Left ventricle myocardium inferior (tissue), 1 donor: Measurements from ENCODE around the gene FKRP. TPM values are rescaled to one million over a fixed set of nuclear protein-coding genes. Genes with fewer than 3 reads are reported as not detected.
"Not testable (repeated sequence)": the region's sequence is repeated elsewhere in the genome, so short reads cannot be mapped to it uniquely, and the experiment has no call there.

Experiments used
- DNase-seq: peaks from one replicate; pipeline ENCODE4 v3.0.0-alpha.2; 2020
- H3K27ac ChIP-seq: fragments of 200-600 bp; replicated peaks from 2 replicates; pipeline ENCODE4 v1.8.0; 2021
- H3K27me3 ChIP-seq: fragments of 200-600 bp; 2 replicates; pipeline ENCODE4 v1.8.0; 2021; ENCODE audit warnings: low read depth
- H3K36me3 ChIP-seq: fragments of 200-600 bp; 2 replicates; pipeline ENCODE4 v1.8.0; 2021
- H3K4me1 ChIP-seq: fragments of 200-600 bp; 2 replicates; pipeline ENCODE4 v1.8.0; 2021
- H3K4me3 ChIP-seq: fragments of 200-600 bp; 2 replicates; pipeline ENCODE4 v1.8.0; 2021; ENCODE audit warnings: mild to moderate bottlenecking, moderate library complexity
- H3K9me3 ChIP-seq: fragments of 200-600 bp; replicated peaks from 2 replicates; pipeline ENCODE4 v1.8.0; 2021
- CTCF ChIP-seq: fragments of 200-600 bp; IDR thresholded peaks from 2 replicates; pipeline ENCODE4 v1.8.0; 2021; ENCODE audit warnings: antibody characterized with exemption, mild to moderate bottlenecking, borderline replicate concordance
- intact Hi-C: fragments of 100-400 bp; cut with micrococcal nuclease; formaldehyde crosslinking; loops from one replicate; pipeline ENCODE4 v1.11.0; 2022
- total RNA-seq: library from RNA; stranded (reverse); fragmentation: NEBNext Ultra II Directional; extraction: Animal tissue kit (Norgen Biotek cat#: 25700); gene quantifications from one replicate; pipeline ENCODE4 v1.2.1, GENCODE V29; 2021
- donor health status: DM: no; HTN: yes; CAD: no; lungs with severe emphysema.

Gene FKRP
- total RNA-seq, 1 donor from 2014 or later = 15.6 TPM

GRCh38 chr19:46764817-46765291 lies 19.0 kb downstream of the FKRP start:
- no peak for TF ChIP-seq CTCF
- Histone ChIP-seq H3K27me3 (no peaks in the 10 kb centered on the region), H3K36me3 (no peaks in the 10 kb centered on the region), H3K27ac (no peak overlapping the region), H3K9me3 (no peaks in the 10 kb centered on the region), H3K4me1 (peaks cover 18% of the 10 kb centered on the region), H3K4me3 (no peak overlapping the region)
- intact Hi-C loops = no loop called here
- no peak for DNase-seq

GRCh38 chr19:46766569-46767317 lies 20.9 kb downstream of the FKRP start:
- H3K4me1 ChIP-seq = peaks cover 12% of the 10 kb centered on the region
- H3K27ac ChIP-seq = no peak overlapping the region
- TF ChIP-seq CTCF = peak; percentile 71
- peak; percentile 37 for DNase-seq
- no peaks in the 10 kb centered on the region for H3K27me3 ChIP-seq
- intact Hi-C loops = no loop called here
- no peaks in the 10 kb centered on the region for H3K36me3 ChIP-seq
- no peaks in the 10 kb centered on the region for H3K9me3 ChIP-seq
- H3K4me3 ChIP-seq = no peak overlapping the region

- intact Hi-C loops = not testable (repeated sequence)
These were observed 22.9 kb downstream of the FKRP start for GRCh38 chr19:46768746-46769145.

GRCh38 chr19:46772170-46773017 lies 26.5 kb downstream of the FKRP start:
- Histone ChIP-seq H3K4me3 (no peak overlapping the region), H3K27ac (no peak overlapping the region), H3K36me3 (peaks cover 21% of the 10 kb centered on the region), H3K9me3 (no peaks in the 10 kb centered on the region), H3K27me3 (no peaks in the 10 kb centered on the region), H3K4me1 (peaks cover 5% of the 10 kb centered on the region)
- no peak for DNase-seq
- intact Hi-C loops = no loop called here
- TF ChIP-seq CTCF = no peak

More at GRCh38 chr19:46768746-46769145, 22.9 kb downstream of the FKRP start:
- DNase-seq, H3K36me3 ChIP-seq, H3K4me3 ChIP-seq, H3K9me3 ChIP-seq, H3K27me3 ChIP-seq: not testable (repeated sequence)
- Histone ChIP-seq H3K27ac (peak overlapping the region; percentile 85), H3K4me1 (peaks cover 12% of the 10 kb centered on the region)

GRCh38 chr19:46773018-46773399 lies 27.2 kb downstream of the FKRP start:
- Histone ChIP-seq H3K9me3 (no peaks in the 10 kb centered on the region), H3K4me3 (no peak overlapping the region), H3K27me3 (no peaks in the 10 kb centered on the region), H3K36me3 (peaks cover 22% of the 10 kb centered on the region), H3K27ac (no peak overlapping the region), H3K4me1 (peaks cover 5% of the 10 kb centered on the region)
- intact Hi-C loops = no loop called here
- no peak for TF ChIP-seq CTCF
- no peak for DNase-seq
